ENCODE measurements around the gene GABRA5. TPM values are rescaled to one million over a fixed set of nuclear protein-coding genes. Genes with fewer than 3 reads are reported as not detected.
"Not testable (repeated sequence)": the region's sequence is repeated elsewhere in the genome, so short reads cannot be mapped to it uniquely, and the experiment has no call there.

GABRA5 gene
- total RNA-seq (2013) = not detected
- polyA plus RNA-seq = not detected
- not detected in 2 replicates for polyA minus RNA-seq
- total RNA-seq = 0 to 0.64 (median 0.03) reads per million in 11 experiments

DNA sequence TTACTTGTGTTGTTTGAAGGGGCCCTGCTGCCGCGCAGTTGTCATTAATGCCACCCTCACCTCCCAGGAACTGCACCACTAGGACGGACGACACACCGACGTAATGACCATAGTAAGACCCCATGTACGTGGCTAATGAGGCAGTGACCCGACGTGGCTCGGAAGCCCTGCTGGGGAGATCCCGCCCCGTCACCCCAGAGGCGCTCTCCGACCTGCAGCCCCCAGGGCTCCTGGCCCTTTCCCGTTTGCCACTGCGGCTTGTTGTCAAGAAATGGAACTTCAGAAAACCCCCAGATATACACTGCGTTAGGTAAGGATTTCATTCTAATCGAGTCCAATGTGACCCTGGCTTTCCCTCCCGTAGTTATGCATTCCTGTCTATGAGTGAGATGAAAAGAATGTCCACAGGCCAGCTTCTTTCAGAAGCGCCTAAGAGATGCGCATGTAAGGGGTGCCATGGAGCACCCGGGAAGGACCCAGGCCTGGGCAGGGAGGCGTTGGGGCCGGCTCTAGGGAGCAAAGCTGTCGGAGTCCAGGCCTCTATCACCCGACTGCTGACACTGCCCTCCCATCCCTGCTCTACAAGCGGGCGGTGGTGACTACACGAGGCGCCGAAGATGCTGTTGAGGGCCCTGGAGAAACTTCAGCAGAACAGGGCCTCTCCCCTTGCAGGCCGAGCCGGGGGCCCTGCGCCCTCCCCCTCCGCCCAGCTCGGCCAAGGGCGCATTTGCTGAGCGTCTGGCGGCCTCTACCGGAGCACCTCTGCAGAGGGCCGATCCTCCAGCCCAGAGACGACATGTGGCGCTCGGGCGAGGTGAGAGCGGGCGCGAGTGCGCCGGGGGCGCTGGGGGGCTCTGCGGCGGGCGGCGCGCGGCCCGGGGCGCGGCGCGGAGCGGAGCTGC lies at the start of gene GABRA5:
GABRA5 (plus strand) TSS at position 765 of the 902 bp plus-strand sequence. CDS start 2,187 bp downstream, outside the sequence.
- Histone ChIP-seq H3K36me3 (replicated peaks in 1 of 2; ENCODE audit: control insufficient read depth in 1 of 2, insufficient read depth in 2 of 2, low read length in 2 of 2) (no peaks in the 10 kb centered on the region), H4K20me1 (ENCODE audit: insufficient read depth, low read length) (no peaks in the 10 kb centered on the region), H3K27ac (ENCODE audit: low read depth in 1 of 2, low read length in 2 of 2) (no peak within 1 kb of the TSS), H3K4me2 (replicated peaks; ENCODE audit: extremely low read depth, low read length, poor library complexity, severe bottlenecking) (no peak within 1 kb of the TSS), H2AFZ (ENCODE audit: insufficient read depth, low read depth, low read length, poor library complexity, severe bottlenecking) (no peak within 1 kb of the TSS), H3K79me2 (ENCODE audit: insufficient read depth, low read length) (no peaks in the 10 kb centered on the region), H3K27me3 (ENCODE audit: control insufficient read depth in 2 of 2, insufficient read depth in 2 of 2, low read length in 2 of 2) (peaks cover 9 to 33% of the 10 kb centered on the region in 2 donors), H3K9me3 (replicated peaks in 1 of 2; ENCODE audit: control insufficient read depth in 1 of 2, insufficient read depth in 1 of 2, low read length in 2 of 2) (no peaks in the 10 kb centered on the region), H3K4me1 (ENCODE audit: control insufficient read depth in 1 of 2, insufficient read depth in 2 of 2, low read length in 2 of 2) (no peaks in the 10 kb centered on the region), H3K9ac (ENCODE audit: insufficient read depth, low read length, poor library complexity, severe bottlenecking) (no peak within 1 kb of the TSS), H3K4me3 (replicated peaks in 1 of 3; ENCODE audit: low read depth in 2 of 3, low read length in 3 of 3) (no peak within 1 kb of the TSS)
- peak within 1 kb of the TSS in 1 of 7 donors; percentile 53 for H3K27ac Mint-ChIP-seq
- TF ChIP-seq, protein P1, sequence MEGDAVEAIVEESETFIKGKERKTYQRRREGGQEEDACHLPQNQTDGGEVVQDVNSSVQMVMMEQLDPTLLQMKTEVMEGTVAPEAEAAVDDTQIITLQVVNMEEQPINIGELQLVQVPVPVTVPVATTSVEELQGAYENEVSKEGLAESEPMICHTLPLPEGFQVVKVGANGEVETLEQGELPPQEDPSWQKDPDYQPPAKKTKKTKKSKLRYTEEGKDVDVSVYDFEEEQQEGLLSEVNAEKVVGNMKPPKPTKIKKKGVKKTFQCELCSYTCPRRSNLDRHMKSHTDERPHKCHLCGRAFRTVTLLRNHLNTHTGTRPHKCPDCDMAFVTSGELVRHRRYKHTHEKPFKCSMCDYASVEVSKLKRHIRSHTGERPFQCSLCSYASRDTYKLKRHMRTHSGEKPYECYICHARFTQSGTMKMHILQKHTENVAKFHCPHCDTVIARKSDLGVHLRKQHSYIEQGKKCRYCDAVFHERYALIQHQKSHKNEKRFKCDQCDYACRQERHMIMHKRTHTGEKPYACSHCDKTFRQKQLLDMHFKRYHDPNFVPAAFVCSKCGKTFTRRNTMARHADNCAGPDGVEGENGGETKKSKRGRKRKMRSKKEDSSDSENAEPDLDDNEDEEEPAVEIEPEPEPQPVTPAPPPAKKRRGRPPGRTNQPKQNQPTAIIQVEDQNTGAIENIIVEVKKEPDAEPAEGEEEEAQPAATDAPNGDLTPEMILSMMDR (IDR thresholded peaks at IDR 0.05) = no peak
- H3K4me1 Mint-ChIP-seq = no peaks in the 10 kb centered on the region
- H3K36me3 Mint-ChIP-seq = no peaks in the 10 kb centered on the region
- peaks cover 26 to 36% (median 28%) of the 10 kb centered on the region in 3 donors for H3K27me3 Mint-ChIP-seq (ENCODE audit: low read depth in 3 of 3)
- peaks cover 0 to 3% (median 0%) of the 10 kb centered on the region in 7 donors for H3K9me3 Mint-ChIP-seq
- 5% methylated on average over 61 of the region's 63 CpGs for WGBS (ENCODE audit: insufficient coverage)
- DNase-seq = no peak
- peak within 1 kb of the TSS in 1 of 2 donors; percentile 77 for H3K4me3 Mint-ChIP-seq
- intact Hi-C loops (cut with micrococcal nuclease) = no loop called here

DNA sequence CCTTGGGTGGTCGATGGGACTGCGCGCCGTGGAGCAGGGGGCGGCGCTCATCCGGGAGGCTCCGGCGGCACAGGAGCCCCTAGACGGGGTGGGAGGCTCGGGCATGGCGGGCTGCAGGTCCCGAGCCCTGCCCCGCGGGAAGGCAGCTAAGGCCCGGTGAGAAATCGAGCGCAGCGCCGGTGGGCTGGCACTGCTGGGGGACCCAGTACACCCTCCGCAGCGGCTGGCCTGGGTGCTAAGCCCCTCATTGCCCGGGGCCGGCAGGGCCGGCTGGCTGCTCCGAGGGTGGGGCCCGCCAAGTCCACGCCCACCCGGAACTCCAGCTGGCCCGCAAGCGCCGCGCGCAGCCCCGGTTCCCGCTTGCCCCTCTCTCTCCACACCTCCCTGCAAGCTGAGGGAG lies 35.7 kb upstream of the GABRA5 start:
- H3K4me3 Mint-ChIP-seq; H2AFZ ChIP-seq (ENCODE audit: insufficient read depth, low read depth, low read length, poor library complexity, severe bottlenecking); H3K36me3 ChIP-seq (replicated peaks in 1 of 2; ENCODE audit: control insufficient read depth in 1 of 2, insufficient read depth in 2 of 2, low read length in 2 of 2); H3K4me2 ChIP-seq (replicated peaks; ENCODE audit: extremely low read depth, low read length, poor library complexity, severe bottlenecking); H3K4me1 ChIP-seq (ENCODE audit: control insufficient read depth in 1 of 2, insufficient read depth in 2 of 2, low read length in 2 of 2); DNase-seq; H3K4me3 ChIP-seq (replicated peaks in 1 of 3; ENCODE audit: low read depth in 2 of 3, low read length in 3 of 3); H3K79me2 ChIP-seq (ENCODE audit: insufficient read depth, low read length); H3K27me3 Mint-ChIP-seq (ENCODE audit: low read depth in 3 of 3); intact Hi-C loops (cut with micrococcal nuclease); H3K36me3 Mint-ChIP-seq; H4K20me1 ChIP-seq (ENCODE audit: insufficient read depth, low read length); H3K27me3 ChIP-seq (ENCODE audit: control insufficient read depth in 2 of 2, insufficient read depth in 2 of 2, low read length in 2 of 2); H3K9me3 ChIP-seq (replicated peaks in 1 of 2; ENCODE audit: control insufficient read depth in 1 of 2, insufficient read depth in 1 of 2, low read length in 2 of 2); H3K27ac Mint-ChIP-seq; H3K9ac ChIP-seq (ENCODE audit: insufficient read depth, low read length, poor library complexity, severe bottlenecking); H3K27ac ChIP-seq (ENCODE audit: low read depth in 1 of 2, low read length in 2 of 2); H3K4me1 Mint-ChIP-seq: not testable (repeated sequence)
- H3K9me3 Mint-ChIP-seq = peaks cover 3 to 17% (median 11%) of the 10 kb centered on the region in 7 donors
- 92% methylated on average over 29 of the region's 36 CpGs for WGBS (ENCODE audit: insufficient coverage)
